Nephron progenitor cell (in vitro differentiated cells): Measurements from ENCODE around the gene LGALS3BP.

Source experiments
- DNase-seq: peaks from one replicate; pipeline ENCODE4 v3.0.0; 2021
- H3K27ac Mint-ChIP-seq: 2 replicates; pipeline ENCODE4 v1.8.0; 2021; ENCODE audit warnings: mild to moderate bottlenecking, moderate library complexity, mixed read lengths
- H3K27me3 Mint-ChIP-seq: 2 replicates; pipeline ENCODE4 v1.8.0; 2021; ENCODE audit warnings: mild to moderate bottlenecking, low read depth, mixed read lengths; ENCODE audit not compliant: poor library complexity
- H3K36me3 Mint-ChIP-seq: 2 replicates; pipeline ENCODE4 v1.8.0; 2021; ENCODE audit warnings: low read depth, mixed read lengths
- H3K4me1 Mint-ChIP-seq: 2 replicates; pipeline ENCODE4 v1.8.0; 2021; ENCODE audit warnings: mixed read lengths
- H3K4me3 Mint-ChIP-seq: 2 replicates; pipeline ENCODE4 v1.8.0; 2021; ENCODE audit warnings: mild to moderate bottlenecking, moderate library complexity, mixed read lengths
- H3K9me3 Mint-ChIP-seq: 2 replicates; pipeline ENCODE4 v1.8.0; 2021; ENCODE audit warnings: mild to moderate bottlenecking, moderate library complexity, mixed read lengths
- CTCF ChIP-seq: fragments of 200-600 bp; sonication (generic); IDR thresholded peaks from 2 replicates; pipeline ENCODE4 v1.5.0; 2021; ENCODE audit warnings: antibody characterized with exemption

Gene LGALS3BP

GRCh38 chr17:78979780-78980623 is at the start of gene LGALS3BP:
Gene LGALS3BP (minus strand): TSS chr17:78979923. CDS start chr17:78977191, 2,732 bp downstream.
- H3K36me3 Mint-ChIP-seq = no peaks in the 10 kb centered on the region
- H3K27me3 Mint-ChIP-seq = peaks cover 2% of the 10 kb centered on the region
- DNase-seq = no peak
- H3K4me1 Mint-ChIP-seq = peaks cover 35% of the 10 kb centered on the region
- no peak within 1 kb of the TSS for H3K27ac Mint-ChIP-seq
- H3K9me3 Mint-ChIP-seq = no peaks in the 10 kb centered on the region
- no peak within 1 kb of the TSS for H3K4me3 Mint-ChIP-seq
- TF ChIP-seq CTCF = no peak

GRCh38 chr17:79028496-79029326 is 49.0 kb upstream of the LGALS3BP start:
- peaks cover 94% of the 10 kb centered on the region for H3K27me3 Mint-ChIP-seq
- DNase-seq = no peak

GRCh38 chr17:79027925-79028491 is 48.3 kb upstream of the LGALS3BP start:
- Mint-ChIP-seq H3K4me1 (peaks cover 30% of the 10 kb centered on the region), H3K27me3 (peaks cover 98% of the 10 kb centered on the region), H3K9me3 (no peaks in the 10 kb centered on the region), H3K4me3 (no peak overlapping the region), H3K36me3 (no peaks in the 10 kb centered on the region), H3K27ac (no peak overlapping the region)
- TF ChIP-seq CTCF = no peak
- DNase-seq = no peak

More at GRCh38 chr17:79028496-79029326, 49.0 kb upstream of the LGALS3BP start:
- no peaks in the 10 kb centered on the region for H3K9me3 Mint-ChIP-seq
- no peak overlapping the region for H3K4me3 Mint-ChIP-seq
- H3K36me3 Mint-ChIP-seq = no peaks in the 10 kb centered on the region
- H3K27ac Mint-ChIP-seq = no peak overlapping the region
- no peak for TF ChIP-seq CTCF
- peaks cover 25% of the 10 kb centered on the region for H3K4me1 Mint-ChIP-seq

- Mint-ChIP-seq H3K27ac (no peak overlapping the region), H3K4me1 (peaks cover 30% of the 10 kb centered on the region), H3K4me3 (no peak overlapping the region), H3K27me3 (peaks cover 100% of the 10 kb centered on the region), H3K36me3 (no peaks in the 10 kb centered on the region), H3K9me3 (no peaks in the 10 kb centered on the region)
- no peak for TF ChIP-seq CTCF
- DNase-seq = no peak
These were observed 47.7 kb upstream of the LGALS3BP start for GRCh38 chr17:79027274-79027924.

GRCh38 chr17:79026376-79027273 is 46.9 kb upstream of the LGALS3BP start:
- Mint-ChIP-seq H3K9me3 (no peaks in the 10 kb centered on the region), H3K27me3 (peaks cover 100% of the 10 kb centered on the region), H3K4me3 (no peak overlapping the region), H3K4me1 (peaks cover 30% of the 10 kb centered on the region), H3K36me3 (no peaks in the 10 kb centered on the region), H3K27ac (no peak overlapping the region)
- DNase-seq = no peak
- no peak for TF ChIP-seq CTCF
